Hepatocyte (in vitro differentiated cells): ENCODE measurements around the gene SYT9. TPM values are rescaled to one million over a fixed set of nuclear protein-coding genes. Genes with fewer than 3 reads are reported as not detected.

Experiments used
- DNase-seq: peaks from one replicate; pipeline ENCODE4 v3.0.0-alpha.2; 2016; ENCODE audit warnings: low spot score
- H2AFZ ChIP-seq: fragments of 200-600 bp; sonication (generic); 2 replicates; pipeline ENCODE4 v1.6.0; 2016; ENCODE audit warnings: antibody characterized with exemption, mild to moderate bottlenecking
- H3K27ac ChIP-seq: fragments of 200-600 bp; sonication (generic); 2 replicates; pipeline ENCODE4 v1.5.1; 2016; ENCODE audit warnings: mild to moderate bottlenecking
- H3K27me3 ChIP-seq: fragments of 200-600 bp; sonication (generic); 2 replicates; pipeline ENCODE4 v1.6.1; 2016
- H3K36me3 ChIP-seq: fragments of 200-600 bp; sonication (generic); replicated peaks from 2 replicates; pipeline ENCODE4 v1.5.1; 2016; ENCODE audit warnings: low read depth; ENCODE audit not compliant: insufficient read depth
- H3K4me1 ChIP-seq: fragments of 200-600 bp; sonication (generic); 2 replicates; pipeline ENCODE4 v1.5.1; 2016; ENCODE audit warnings: mild to moderate bottlenecking, moderate library complexity; ENCODE audit not compliant: insufficient read depth
- H3K4me2 ChIP-seq: fragments of 200-600 bp; sonication (generic); 2 replicates; pipeline ENCODE4 v1.6.0; 2016
- H3K4me3 ChIP-seq: fragments of 200-600 bp; sonication (generic); 2 replicates; pipeline ENCODE4 v1.5.1; 2016; ENCODE audit warnings: mild to moderate bottlenecking
- H3K79me2 ChIP-seq: fragments of 200-600 bp; sonication (generic); 2 replicates; pipeline ENCODE4 v1.6.0; 2017; ENCODE audit warnings: mild to moderate bottlenecking
- H3K9me2 ChIP-seq: fragments of 200-600 bp; sonication (generic); replicated peaks from 2 replicates; pipeline ENCODE4 v1.6.0; 2017; ENCODE audit warnings: mild to moderate bottlenecking; ENCODE audit not compliant: insufficient read depth
- H3K9me3 ChIP-seq: fragments of 200-600 bp; sonication (generic); 2 replicates; pipeline ENCODE4 v1.5.1; 2016; ENCODE audit warnings: low read depth, mild to moderate bottlenecking
- H4K20me1 ChIP-seq: fragments of 200-600 bp; sonication (generic); 2 replicates; pipeline ENCODE4 v1.6.0; 2016; ENCODE audit warnings: mild to moderate bottlenecking; ENCODE audit not compliant: insufficient read depth, poor library complexity, severe bottlenecking
- EZH2 ChIP-seq: fragments of 200-600 bp; sonication (generic); IDR thresholded peaks from 2 replicates; pipeline ENCODE4 v1.6.1; 2016; ENCODE audit warnings: antibody characterized with exemption, mild to moderate bottlenecking, borderline replicate concordance
- EZH2phosphoT487 ChIP-seq: fragments of 200-600 bp; sonication (generic); IDR thresholded peaks from one replicate; pipeline ENCODE4 v1.6.1; 2018; ENCODE audit warnings: antibody characterized with exemption, mild to moderate bottlenecking, low read depth, moderate library complexity; ENCODE audit not compliant: unreplicated experiment, severe bottlenecking
- WGBS: methylation state at CpG from one replicate; pipeline ENCODE4 v1.1.6; 2016; ENCODE audit warnings: low lambda C conversion rate; ENCODE audit errors: missing lambda C conversion rate; 5-methylcytosine and 5-hydroxymethylcytosine counted together
- polyA plus RNA-seq: library from polyadenylated mRNA; unstranded; fragments of >200 nt; fragmentation: Nextera tagmentation; extraction: Ambion mirVana; gene quantifications from 2 replicates; pipeline ENCODE4 v1.2.1, GENCODE V29; 2016
- total RNA-seq: library from RNA; depleted of rRNA; stranded (reverse); fragments of >200 nt; gene quantifications from 2 replicates; pipeline ENCODE4 v1.2.3, GENCODE V29; 2014
- TF ChIP-seq, protein P1 (sequence below): fragments of 200-600 bp; sonication (generic); IDR thresholded peaks from 2 replicates; pipeline ENCODE4 v1.5.1; 2016; ENCODE audit warnings: antibody characterized with exemption, mild to moderate bottlenecking; ENCODE audit not compliant: poor library complexity

SYT9 gene
- total and polyA plus RNA-seq, 2 experiments from 2014 or later = 0.22 to 1.3 TPM

DNA sequence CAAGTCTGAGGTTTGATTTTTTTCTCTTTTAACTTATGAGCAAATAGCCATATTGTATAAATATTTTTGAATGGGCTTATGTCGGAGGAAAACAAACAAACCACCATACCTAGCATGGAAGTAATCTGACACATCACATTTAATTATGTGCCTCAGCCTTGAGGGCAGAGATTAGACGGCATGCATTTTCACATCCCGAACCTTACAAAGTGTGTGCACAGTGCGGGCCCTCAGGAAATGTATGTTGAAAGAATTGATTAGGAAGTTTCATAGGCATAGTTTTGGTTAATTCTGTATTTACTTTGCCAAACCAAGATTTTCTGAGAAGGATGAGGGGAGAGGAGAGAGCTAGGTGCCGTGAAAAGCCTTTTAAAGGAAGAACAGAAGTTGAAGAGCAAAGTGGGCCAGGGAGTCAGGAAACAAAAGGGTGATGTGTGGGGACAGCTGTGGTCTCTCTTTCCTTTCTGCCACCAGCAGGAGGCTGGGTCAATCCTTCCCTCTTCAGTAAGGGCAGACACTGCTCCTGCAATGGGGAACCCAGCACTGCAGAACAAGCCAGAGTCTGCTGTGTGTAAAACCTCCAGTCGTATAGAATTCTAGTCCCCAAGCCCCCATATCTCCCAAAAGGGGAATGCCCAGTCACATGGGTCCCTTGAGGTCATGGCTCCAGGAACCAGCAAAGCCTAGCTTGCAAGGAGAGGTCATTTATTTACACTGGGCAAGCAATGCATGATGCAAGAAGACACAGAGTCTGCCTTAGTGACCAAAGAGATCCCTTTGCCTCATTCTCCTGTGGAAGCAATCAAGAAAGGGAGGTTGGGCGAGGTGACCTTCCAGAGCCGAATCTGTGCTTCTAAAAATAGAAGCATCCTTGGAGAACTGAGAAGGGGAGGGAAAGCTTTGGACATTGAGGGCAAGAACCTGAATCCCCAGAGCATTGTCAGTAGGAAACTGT is 162.5 kb downstream of the SYT9 start:
- DNase-seq = no peak
- Histone ChIP-seq H2AFZ (no peak overlapping the region), H3K9me2 (no peaks in the 10 kb centered on the region), H3K79me2 (no peaks in the 10 kb centered on the region), H3K36me3 (no peaks in the 10 kb centered on the region), H3K4me1 (no peaks in the 10 kb centered on the region), H3K27me3 (no peaks in the 10 kb centered on the region), H4K20me1 (no peaks in the 10 kb centered on the region), H3K4me3 (no peak overlapping the region), H3K27ac (no peak overlapping the region), H3K4me2 (no peak overlapping the region), H3K9me3 (no peaks in the 10 kb centered on the region)
- TF ChIP-seq EZH2phosphoT487 = no peak
- no peak for TF ChIP-seq EZH2
- TF ChIP-seq, protein P1, sequence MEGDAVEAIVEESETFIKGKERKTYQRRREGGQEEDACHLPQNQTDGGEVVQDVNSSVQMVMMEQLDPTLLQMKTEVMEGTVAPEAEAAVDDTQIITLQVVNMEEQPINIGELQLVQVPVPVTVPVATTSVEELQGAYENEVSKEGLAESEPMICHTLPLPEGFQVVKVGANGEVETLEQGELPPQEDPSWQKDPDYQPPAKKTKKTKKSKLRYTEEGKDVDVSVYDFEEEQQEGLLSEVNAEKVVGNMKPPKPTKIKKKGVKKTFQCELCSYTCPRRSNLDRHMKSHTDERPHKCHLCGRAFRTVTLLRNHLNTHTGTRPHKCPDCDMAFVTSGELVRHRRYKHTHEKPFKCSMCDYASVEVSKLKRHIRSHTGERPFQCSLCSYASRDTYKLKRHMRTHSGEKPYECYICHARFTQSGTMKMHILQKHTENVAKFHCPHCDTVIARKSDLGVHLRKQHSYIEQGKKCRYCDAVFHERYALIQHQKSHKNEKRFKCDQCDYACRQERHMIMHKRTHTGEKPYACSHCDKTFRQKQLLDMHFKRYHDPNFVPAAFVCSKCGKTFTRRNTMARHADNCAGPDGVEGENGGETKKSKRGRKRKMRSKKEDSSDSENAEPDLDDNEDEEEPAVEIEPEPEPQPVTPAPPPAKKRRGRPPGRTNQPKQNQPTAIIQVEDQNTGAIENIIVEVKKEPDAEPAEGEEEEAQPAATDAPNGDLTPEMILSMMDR = no peak
- WGBS = 56% methylated on average over 8 of the region's 8 CpGs

DNA sequence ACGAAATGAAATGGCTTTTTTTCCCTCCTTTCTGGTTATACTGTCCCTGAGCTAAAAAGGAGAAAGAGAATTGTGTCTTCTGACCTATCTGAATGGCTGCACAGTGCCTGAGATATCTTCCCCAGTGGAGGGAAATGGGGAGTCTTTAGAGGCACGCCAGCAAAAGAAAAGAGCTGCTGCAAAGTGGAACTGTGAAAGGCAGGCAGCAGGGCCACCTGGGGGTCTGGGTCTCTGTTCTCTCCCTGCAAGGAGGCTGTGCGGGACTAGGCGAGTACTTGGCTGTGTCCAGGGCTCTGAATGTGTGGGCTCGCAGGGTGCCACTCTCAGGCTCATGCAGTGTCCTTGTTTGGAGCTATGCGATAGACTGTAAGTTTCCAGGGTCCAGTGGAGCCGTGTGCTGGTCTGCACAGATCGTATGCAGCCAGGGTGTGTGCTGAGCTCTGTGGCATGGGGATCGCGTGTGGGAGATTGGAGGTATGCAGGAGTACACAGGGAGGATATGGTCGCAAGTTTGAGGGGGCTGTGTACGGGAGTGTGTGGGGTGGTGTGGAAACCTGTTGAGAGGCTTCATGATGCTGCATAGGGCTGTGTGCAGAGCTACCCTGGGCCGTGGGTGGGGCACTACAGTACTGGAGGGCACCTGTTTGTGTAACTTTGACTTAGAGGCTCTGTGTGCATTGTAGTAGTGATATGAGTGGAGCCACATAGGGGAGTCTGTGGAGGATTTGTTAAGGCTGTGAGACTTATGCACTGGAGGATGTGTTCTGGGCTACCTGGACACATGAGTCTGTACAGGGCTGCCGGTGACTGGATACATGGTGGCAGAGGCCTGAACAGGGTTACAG is 163.5 kb downstream of the SYT9 start:
- TF ChIP-seq, protein P1 = no peak
- no peak for TF ChIP-seq EZH2
- TF ChIP-seq EZH2phosphoT487 = no peak
- H3K9me3 ChIP-seq = no peaks in the 10 kb centered on the region
- H3K4me1 ChIP-seq = no peaks in the 10 kb centered on the region
- 85% methylated on average over 14 of the region's 14 CpGs for WGBS
- no peaks in the 10 kb centered on the region for H4K20me1 ChIP-seq
- no peaks in the 10 kb centered on the region for H3K27me3 ChIP-seq
- H3K79me2 ChIP-seq = no peaks in the 10 kb centered on the region
- no peak for DNase-seq
- H3K4me3 ChIP-seq = no peak overlapping the region
- no peak overlapping the region for H3K4me2 ChIP-seq
- H3K36me3 ChIP-seq = no peaks in the 10 kb centered on the region
- no peak overlapping the region for H3K27ac ChIP-seq
- no peak overlapping the region for H2AFZ ChIP-seq
- H3K9me2 ChIP-seq = no peaks in the 10 kb centered on the region

DNA sequence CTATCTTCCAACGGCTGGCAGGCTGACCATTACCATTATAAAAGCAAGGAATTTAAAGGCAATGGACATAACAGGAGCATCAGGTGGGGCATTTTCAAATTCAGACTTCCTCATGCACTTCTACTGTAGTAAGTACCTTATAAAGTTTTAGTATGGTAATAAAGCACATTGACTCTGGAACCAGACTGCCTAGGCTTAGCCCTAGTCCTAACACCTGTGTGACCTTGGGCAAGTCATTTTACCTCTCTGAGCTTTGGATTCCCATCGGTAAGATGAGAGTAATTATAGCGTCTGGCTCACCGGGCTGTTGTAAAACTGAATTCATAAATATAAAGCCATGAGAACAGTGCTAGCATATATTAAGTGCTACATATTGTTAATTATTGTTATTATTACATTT is 164.4 kb downstream of the SYT9 start:
- 92% methylated on average over 4 of the region's 4 CpGs for WGBS
- TF ChIP-seq, protein P1 = no peak
- TF ChIP-seq EZH2phosphoT487 = no peak
- TF ChIP-seq EZH2 = no peak
- no peaks in the 10 kb centered on the region for H3K9me3 ChIP-seq

More for the DNA sequence above, 164.4 kb downstream of the SYT9 start:
- DNase-seq = no peak
- no peaks in the 10 kb centered on the region for H3K27me3 ChIP-seq
- no peaks in the 10 kb centered on the region for H4K20me1 ChIP-seq
- H2AFZ ChIP-seq = no peak overlapping the region
- no peaks in the 10 kb centered on the region for H3K4me1 ChIP-seq
- no peak overlapping the region for H3K4me2 ChIP-seq
- no peaks in the 10 kb centered on the region for H3K9me2 ChIP-seq
- no peak overlapping the region for H3K4me3 ChIP-seq
- H3K36me3 ChIP-seq = no peaks in the 10 kb centered on the region
- H3K79me2 ChIP-seq = no peaks in the 10 kb centered on the region
- H3K27ac ChIP-seq = no peak overlapping the region
